GM15510 (cell line): Measurements from ENCODE around the gene METTL9.

Experiments used
- POLR2A ChIP-seq: IDR thresholded peaks from 3 replicates; pipeline ENCODE4 v1.6.1; 2011; ENCODE audit warnings: borderline replicate concordance; ENCODE audit not compliant: insufficient read length; ENCODE audit errors: extremely low read depth

Gene METTL9

DNA sequence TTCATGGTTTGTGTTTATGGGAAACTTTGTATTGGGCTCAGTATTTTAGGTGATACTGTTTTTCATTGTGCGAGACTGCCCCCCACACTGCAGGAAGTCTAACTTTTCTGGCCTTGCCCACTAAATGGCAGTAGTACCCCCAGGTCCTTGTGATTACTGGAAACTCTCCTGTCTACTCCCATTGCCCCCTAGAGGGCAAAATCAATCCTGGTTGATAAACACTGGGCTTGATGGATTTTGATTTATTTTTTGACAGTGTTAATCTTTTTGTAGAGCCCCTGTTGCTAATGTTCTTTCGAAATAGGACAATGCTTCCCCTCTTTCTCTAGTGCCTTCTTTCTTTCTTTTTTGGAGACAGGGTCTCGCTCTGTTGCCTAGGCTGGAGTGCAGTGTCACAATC lies 15.5 kb downstream of the METTL9 start:
- no peak for TF ChIP-seq POLR2A

DNA sequence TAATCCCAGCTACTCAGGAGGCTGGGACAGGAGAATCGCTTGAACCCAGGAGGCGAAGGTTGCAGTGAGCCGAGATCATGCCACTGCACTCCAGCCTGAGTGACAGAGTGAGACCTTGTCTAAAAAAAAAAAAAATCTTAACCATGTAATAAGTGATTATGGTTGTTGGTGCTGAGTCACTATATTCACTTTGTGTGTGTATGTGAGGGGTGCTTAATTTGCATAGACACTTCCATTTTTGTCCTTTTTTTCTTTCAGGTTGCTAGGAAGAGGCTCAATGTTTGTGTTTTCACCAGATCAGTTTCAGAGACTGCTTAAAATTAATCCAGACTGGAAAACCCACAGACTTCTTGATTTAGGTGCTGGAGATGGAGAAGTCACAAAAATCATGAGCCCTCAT lies 18.2 kb downstream of the METTL9 start:
- no peak for TF ChIP-seq POLR2A

DNA sequence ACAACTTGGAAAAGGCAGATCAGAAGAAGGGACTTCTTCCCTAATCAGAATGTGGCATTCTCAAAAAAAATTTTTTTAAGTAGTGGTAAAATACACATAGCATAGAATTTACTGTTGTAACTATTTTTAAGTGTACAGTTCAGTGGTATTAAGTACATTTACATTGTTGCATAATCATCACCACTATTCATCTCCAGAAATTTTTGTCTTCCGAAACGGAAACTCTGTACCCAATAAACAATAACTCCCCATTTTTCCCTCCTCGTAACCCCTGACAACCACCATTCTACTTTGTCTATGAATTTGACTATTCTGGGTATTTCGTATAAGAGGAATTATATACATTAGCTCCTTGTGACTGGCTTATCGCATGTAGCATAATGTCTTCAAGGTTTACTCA lies 18.9 kb downstream of the METTL9 start:
- no peak for TF ChIP-seq POLR2A

DNA sequence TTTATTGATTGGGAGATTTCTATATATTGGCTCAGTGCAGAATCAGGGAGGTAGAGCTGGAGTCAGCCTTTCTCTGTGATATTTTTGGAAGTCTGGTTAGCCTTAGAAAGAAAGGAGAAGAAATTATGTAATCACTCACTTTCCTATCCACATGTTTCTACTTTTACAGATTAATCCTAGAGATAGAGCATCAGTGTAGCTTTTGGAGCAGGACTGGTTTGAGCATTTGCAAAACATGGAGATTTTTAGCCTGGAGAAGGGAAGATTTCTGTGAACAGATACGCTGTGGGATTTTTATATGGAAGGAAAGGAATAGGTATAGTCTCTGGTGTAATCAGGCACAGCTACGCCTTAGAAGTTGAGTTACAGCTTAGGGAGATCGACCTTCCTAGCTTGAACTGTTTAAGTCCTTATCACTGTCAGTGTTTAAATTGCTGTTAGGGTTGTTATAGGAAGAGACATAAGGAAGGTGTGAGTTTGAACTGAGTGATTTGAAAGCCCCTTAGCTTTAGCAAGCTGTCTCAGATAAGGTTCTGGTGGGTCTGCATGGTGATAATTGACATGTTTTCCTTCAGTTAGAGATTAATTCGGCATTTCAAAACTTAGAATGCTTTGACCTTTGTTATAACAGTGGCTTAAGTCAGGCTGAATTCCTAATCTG lies 20.5 kb downstream of the METTL9 start:
- no peak for TF ChIP-seq POLR2A

DNA sequence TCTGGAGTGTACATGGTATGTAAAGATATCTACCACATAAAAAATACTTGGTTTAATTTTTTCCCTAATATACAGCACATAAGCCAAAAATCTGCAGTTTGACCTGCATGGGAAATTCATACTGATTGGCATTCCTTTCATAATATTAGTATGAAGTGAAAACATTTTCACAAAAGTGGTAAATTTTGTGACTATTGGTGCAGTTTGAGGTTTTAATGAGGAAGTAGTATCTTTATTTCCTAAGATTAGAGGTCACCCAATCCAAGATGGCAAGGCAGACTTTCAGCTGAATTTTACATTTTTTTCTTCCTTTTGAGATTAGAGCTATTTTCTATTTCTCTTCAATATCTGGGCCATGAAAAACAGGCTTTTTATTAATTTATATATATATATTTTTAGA lies 21.2 kb downstream of the METTL9 start:
- TF ChIP-seq POLR2A: no peak

DNA sequence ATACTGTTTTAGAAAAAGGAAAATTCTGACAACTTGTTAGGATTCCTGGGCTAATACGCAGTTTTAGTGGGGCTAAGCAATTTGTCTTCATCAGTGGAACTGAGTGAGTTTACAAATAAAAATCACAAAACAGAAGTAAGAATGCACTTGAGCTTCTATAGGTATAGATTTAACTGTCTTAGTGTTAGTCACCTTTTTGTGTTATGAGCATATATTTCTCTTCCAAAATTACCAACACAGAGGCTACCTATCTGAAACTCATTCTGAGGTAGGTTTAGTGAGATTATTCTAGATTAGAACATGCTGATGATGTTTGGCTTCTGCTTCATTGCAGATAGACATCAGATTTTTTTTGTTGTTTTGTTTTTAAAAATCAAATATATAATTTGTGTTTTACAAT lies 23.2 kb downstream of the METTL9 start:
- TF ChIP-seq POLR2A: no peak

DNA sequence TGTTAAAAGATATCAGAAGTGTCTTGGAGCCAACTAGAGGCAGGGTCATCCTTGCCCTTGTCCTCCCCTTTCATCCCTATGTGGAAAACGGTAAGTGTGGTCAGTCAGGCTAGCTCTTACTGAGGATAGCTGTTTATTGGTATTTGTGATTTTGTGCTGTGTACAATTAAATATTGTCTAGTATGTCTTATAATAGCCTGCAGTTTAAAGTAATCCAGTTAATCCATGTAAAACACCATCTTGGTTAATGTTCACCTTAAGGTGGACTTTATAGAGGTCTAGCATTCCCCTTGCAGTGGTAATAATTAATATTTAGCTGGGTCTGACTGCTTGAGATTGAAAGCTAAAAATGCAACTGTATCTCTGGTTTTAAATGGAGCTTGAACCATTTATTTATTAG lies 25.6 kb downstream of the METTL9 start:
- no peak for TF ChIP-seq POLR2A

DNA sequence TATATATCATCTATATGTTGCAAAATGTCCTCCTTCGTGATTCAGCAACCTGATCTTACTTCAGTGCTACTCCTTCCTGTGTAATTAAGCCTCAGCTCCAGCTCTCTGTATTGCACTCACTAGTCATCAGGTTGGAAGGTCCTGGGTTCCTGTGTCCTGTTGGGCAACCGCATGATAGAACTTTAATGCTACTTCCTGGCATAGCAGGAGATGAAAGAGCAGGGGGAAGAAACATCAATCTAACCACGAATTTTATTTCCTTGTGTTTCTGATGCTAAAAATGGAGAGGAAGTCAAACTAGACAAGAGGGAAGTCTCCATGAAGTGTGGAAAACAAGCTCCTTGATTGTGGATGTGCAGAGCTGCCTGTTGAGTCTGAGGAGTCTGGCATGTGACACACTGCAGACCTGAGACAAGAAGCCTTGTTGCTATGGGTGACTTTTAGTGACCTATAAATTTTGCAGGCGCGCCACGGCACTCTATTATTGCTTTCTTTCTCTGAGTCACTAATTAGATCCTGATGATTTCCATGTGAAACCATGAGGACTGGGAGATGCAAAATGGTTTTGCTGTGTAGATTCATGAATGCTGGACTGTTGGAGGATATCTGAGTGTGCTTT lies 27.4 kb downstream of the METTL9 start:
- no peak for TF ChIP-seq POLR2A

DNA sequence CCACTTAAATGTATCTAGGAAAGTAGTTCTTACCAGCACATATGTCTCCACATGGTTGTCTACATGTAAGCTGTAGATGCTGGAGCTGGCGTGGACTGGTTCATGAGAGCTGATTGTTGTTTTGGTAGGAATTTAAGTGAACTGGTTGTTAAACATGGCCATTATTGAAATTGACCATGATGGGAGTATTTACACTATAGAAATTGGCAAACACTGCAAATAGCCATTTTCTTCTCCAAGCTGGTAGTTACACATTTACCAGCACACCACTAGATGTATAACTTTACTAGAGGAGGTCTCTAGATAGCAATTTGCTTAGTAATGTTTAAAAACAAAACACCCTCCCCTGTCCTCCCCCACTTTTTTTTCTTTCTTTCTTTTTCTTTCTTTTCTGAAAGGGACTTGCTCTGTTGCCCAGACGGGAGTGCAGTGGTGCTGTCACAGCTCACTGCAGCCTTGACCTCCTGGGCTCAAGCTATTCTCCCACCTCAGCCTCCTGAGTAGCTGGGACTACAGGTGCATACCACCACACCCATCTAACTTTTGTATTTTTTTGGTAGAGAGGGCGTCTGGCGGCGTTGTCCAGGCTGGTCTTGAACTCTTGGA lies 28.8 kb downstream of the METTL9 start:
- TF ChIP-seq POLR2A: no peak

DNA sequence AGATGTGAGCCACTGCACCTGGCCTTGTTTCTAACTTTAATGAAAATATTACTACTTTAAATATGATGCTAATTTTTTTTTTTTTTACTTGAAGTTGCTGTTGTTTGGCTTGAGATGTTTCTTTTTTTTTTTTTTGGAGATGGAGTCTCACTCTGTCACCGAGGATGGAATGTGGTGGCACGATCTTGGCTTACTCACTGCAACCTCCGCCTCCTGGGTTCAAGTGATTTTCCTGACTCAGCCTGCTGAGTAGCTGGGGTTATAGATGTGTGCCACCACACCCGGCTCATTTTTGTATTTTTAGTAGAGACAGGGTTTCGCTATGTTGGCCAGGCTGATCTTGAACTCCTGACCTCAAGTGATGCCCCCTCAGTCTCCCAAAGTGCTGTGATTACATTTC lies 29.4 kb downstream of the METTL9 start:
- TF ChIP-seq POLR2A: no peak

DNA sequence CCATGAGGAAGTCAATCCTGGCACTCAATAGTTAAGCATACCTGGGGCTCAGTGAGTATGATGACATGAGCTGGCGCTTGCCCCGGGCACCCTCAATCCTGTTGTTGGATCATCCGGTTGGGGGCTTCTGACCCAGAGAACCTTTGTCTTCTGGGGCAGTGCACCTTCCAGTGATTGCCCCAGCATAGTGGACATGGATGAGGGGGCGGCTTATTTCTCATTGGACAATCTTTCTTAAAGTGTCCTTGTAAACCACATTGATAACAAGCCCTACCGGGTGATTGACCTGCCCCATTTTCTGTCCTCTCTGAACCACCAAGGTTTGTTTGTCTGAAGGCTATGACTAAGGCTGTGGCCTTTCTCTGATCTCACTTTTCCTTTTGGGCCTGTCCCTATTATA lies 34.8 kb downstream of the METTL9 start:
- TF ChIP-seq POLR2A: no peak

DNA sequence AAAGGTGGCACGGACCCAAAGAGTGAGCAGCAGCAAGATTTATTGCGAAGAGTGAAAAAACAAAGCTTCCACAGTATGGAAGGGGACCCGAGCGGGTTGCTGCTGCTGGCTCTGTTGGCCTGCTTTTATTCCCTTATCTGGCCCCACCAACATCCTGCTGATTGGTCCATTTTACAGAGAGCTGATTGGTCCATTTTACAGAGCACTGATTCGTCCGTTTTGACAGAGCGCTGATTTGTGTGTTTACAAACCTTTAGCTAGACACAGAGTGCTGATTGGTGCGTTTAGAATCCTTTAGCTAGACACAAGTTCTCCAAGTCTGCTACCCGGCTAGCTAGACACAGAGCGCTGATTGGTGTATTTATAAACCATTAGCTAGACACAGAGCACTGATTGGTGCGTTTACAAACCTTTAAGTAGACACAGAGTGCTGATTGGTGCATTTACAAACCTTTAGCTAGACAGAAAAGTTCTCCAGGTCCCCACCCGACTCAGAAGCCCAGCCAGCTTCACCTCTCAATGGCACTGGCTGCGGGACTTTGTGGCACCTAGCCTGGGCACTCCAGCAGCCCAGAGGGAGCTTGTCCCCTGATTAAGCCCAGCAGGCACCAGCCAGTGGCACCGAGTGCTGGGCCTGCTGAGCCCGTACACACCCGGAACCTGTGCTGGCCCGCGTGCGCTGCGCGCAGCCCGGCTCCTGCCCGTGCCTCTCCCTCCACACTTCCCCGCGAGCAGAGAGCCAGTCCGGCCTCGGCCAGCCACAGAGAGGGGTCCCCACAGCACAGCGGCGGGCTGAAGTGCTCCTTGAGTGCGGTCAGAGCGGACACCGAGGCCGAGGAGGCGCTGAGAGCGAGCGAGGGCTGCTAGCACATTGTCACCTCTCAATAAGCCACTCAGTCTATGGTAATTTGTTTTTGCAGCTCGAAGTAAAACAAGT lies 37.9 kb downstream of the METTL9 start:
- TF ChIP-seq POLR2A: no peak

DNA sequence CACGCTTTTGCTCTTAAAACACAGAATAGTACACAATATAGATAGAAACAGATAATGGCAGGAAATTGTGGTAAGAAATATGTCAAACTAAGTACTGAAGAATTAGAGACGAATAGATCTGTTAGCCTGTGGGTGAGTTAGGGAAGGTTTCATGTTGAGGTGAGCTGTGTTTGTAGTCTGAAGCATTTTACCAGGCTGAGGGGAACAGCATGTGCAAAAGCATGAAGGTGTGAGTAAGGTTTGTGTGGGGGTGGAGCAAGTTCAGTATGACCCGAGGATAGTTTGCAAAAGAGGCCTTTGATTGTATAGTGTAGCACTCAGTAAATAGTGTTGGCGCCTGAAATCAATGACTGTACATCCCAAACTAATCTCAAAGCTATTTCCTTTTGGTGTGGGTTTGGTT lies 39.2 kb downstream of the METTL9 start:
- TF ChIP-seq POLR2A: no peak

DNA sequence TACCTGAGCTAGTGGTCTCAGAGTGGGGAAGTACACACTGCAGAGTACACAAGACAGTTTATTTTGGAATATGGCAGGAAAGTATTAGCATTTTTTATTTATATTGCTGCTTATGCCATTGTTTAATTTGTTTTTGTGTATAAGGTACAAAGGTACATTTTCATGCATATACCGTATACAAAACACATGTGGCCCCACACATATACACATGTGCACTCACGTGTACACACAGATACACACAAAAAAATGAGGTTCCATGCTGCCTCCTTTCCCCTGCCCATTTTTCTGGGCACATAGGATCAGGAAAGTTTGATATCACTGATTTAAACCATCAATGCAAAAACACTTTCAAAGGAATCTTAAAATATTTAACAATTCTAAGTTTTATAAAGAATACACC lies 40.1 kb downstream of the METTL9 start:
- TF ChIP-seq POLR2A: no peak

DNA sequence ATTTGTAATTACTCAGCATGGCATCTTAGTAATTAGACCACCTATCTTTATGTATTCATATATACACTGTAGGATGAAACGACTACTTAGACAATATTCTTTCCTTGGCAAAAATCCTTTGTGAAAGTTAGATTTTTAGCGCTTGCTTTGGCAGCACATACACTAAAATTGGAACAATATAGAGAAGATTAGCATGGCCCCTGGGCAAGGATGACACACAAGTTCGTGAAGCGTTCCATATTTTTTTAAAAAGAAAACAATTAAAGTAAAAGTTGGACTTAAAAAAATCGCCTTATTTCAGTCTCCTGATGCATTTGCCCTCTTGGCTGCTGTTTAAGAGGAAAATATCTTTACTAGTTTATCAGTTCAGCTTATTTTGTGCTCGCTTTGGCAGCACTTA lies 42.5 kb downstream of the METTL9 start:
- TF ChIP-seq POLR2A: no peak

DNA sequence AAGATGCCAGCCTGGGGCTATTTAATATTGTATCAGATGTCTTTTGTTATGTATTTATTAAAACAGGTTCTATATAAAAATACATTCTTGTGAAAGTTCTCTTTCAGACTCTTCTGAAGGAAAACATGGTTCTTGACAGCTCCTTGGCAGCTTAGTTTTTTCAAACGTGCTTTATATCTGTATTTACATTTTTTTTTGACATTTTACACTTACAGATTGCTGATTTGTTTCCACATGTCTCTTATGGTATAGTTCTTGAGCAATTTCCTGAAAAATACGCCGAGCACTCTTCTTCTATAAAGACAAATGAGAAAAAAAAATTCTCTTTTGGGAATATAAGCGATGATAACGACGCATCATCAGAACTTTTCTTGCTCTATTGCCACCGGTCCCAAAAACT lies 43.5 kb downstream of the METTL9 start:
- TF ChIP-seq POLR2A: no peak

DNA sequence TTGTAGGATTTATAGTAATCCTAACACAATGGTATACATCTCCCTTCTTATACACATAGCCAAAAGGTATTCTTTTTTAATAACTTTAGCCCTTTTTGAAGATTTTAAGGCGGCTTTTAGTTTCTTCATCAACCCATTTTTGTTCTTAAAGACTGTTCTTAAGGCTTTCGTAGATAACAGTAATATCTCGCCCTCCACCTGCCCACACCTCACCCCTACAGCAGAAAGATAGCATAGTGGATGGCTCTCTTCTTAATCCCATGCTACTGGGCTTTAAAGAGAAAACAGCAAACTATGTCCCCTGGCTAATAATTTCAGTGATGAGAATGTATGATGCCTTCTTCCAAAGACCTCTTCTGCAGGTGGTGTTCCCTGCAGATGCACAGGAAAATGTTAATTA lies 44.4 kb downstream of the METTL9 start:
- no peak for TF ChIP-seq POLR2A
